Activated naive CD8-positive, alpha-beta T cell treated with anti-CD3 and anti-CD28 coated beads, Interleukin-2, amount 10 ng/mL, durations not matched to agents 7 days and 5 days (primary cell): ENCODE data around the gene DNAJC6. TPM values are rescaled to one million over a fixed set of nuclear protein-coding genes. Genes with fewer than 3 reads are reported as not detected.

ENCODE experiments used
- ATAC-seq: fragments of 150-1000 bp; cut with Tn5 transposase; one replicate; pipeline ENCODE4 v1.10.0; 2021; ENCODE audit warnings: low read depth, moderate library complexity
- POLR2A ChIA-PET: fragments of 350-600 bp; sonication (Branson Sonifier 250); formaldehyde crosslinking; loops from one replicate; lab custom pipeline; 2021; ENCODE audit warnings: antibody characterized with exemption; lab: Charles Lee
- DNase-seq: peaks from one replicate; pipeline ENCODE4 v3.0.0; 2021
- H3K27ac Mint-ChIP-seq: one replicate; pipeline ENCODE4 v1.8.0; 2022; ENCODE audit warnings: mild to moderate bottlenecking, mixed read lengths
- H3K27me3 Mint-ChIP-seq: one replicate; pipeline ENCODE4 v1.8.0; 2022; ENCODE audit warnings: mild to moderate bottlenecking, moderate library complexity, mixed read lengths
- H3K36me3 Mint-ChIP-seq: one replicate; pipeline ENCODE4 v1.8.0; 2021; ENCODE audit warnings: mild to moderate bottlenecking, mixed read lengths
- H3K4me1 Mint-ChIP-seq: one replicate; pipeline ENCODE4 v1.8.0; 2021; ENCODE audit warnings: mixed read lengths
- H3K4me3 Mint-ChIP-seq: one replicate; pipeline ENCODE4 v1.8.0; 2022; ENCODE audit warnings: mild to moderate bottlenecking, moderate library complexity, mixed read lengths
- H3K9me3 Mint-ChIP-seq: one replicate; pipeline ENCODE4 v1.8.0; 2021; ENCODE audit warnings: mixed read lengths
- total RNA-seq, 2 experiments: library from RNA; stranded (reverse); gene quantifications; one replicate each; pipeline ENCODE4 v1.2.3, GENCODE V29; 2021

DNAJC6 gene
- total RNA-seq, 2 experiments from 2014 or later, result 3.3 to 4.0 TPM

- Mint-ChIP-seq H3K4me1 (peaks cover 1% of the 10 kb centered on the region), H3K27me3 (peaks cover 6% of the 10 kb centered on the region), H3K36me3 (peaks cover 1% of the 10 kb centered on the region), H3K27ac (no peak overlapping the region), H3K4me3 (no peak overlapping the region), H3K9me3 (no peaks in the 10 kb centered on the region)
- DNase-seq (no peak), ATAC-seq (no peak)
- POLR2A ChIA-PET, result no interaction called here
Observed at GRCh38 chr1:65344171-65344814, 35.0 kb downstream of the DNAJC6 start.

- Mint-ChIP-seq H3K27me3 (peaks cover 2% of the 10 kb centered on the region), H3K36me3 (peaks cover 1% of the 10 kb centered on the region), H3K9me3 (no peaks in the 10 kb centered on the region), H3K4me1 (peaks cover 1% of the 10 kb centered on the region), H3K4me3 (no peak overlapping the region), H3K27ac (no peak overlapping the region)
- POLR2A ChIA-PET, result no interaction called here
- DNase-seq (no peak), ATAC-seq (no peak)
Observed at GRCh38 chr1:65346190-65346589, 36.8 kb downstream of the DNAJC6 start.

GRCh38 chr1:65355031-65355712 lies 45.8 kb downstream of the DNAJC6 start:
- no peak overlapping the region for H3K27ac Mint-ChIP-seq
- DNase-seq, result no peak
- POLR2A ChIA-PET, result interaction anchor here (0.7 kb wide), 1 partner anchor 12 kb away, joined by 4 read pairs; no protein-coding TSS in a partner anchor
- H3K27me3 Mint-ChIP-seq, result peaks cover 6% of the 10 kb centered on the region
- no peak for ATAC-seq
- no peaks in the 10 kb centered on the region for H3K36me3 Mint-ChIP-seq
- H3K4me3 Mint-ChIP-seq, result no peak overlapping the region
- H3K9me3 Mint-ChIP-seq, result no peaks in the 10 kb centered on the region
- no peaks in the 10 kb centered on the region for H3K4me1 Mint-ChIP-seq

GRCh38 chr1:65357291-65357960 lies 48.1 kb downstream of the DNAJC6 start:
- POLR2A ChIA-PET, result no interaction called here
- no peak for DNase-seq
- H3K27me3 Mint-ChIP-seq, result peaks cover 6% of the 10 kb centered on the region
- no peak overlapping the region for H3K27ac Mint-ChIP-seq
- H3K4me3 Mint-ChIP-seq, result no peak overlapping the region
- no peaks in the 10 kb centered on the region for H3K4me1 Mint-ChIP-seq
- no peak for ATAC-seq
- no peaks in the 10 kb centered on the region for H3K36me3 Mint-ChIP-seq
- H3K9me3 Mint-ChIP-seq, result no peaks in the 10 kb centered on the region

GRCh38 chr1:65359888-65360287 lies 50.5 kb downstream of the DNAJC6 start:
- H3K4me3 Mint-ChIP-seq, result no peak overlapping the region
- H3K4me1 Mint-ChIP-seq, result no peaks in the 10 kb centered on the region
- ATAC-seq (no peak), DNase-seq (no peak)
- no peaks in the 10 kb centered on the region for H3K9me3 Mint-ChIP-seq
- H3K36me3 Mint-ChIP-seq, result no peaks in the 10 kb centered on the region
- no peaks in the 10 kb centered on the region for H3K27me3 Mint-ChIP-seq
- POLR2A ChIA-PET, result no interaction called here
- no peak overlapping the region for H3K27ac Mint-ChIP-seq

- Mint-ChIP-seq H3K36me3 (no peaks in the 10 kb centered on the region), H3K27ac (no peak overlapping the region), H3K4me1 (no peaks in the 10 kb centered on the region), H3K9me3 (no peaks in the 10 kb centered on the region), H3K4me3 (no peak overlapping the region), H3K27me3 (no peaks in the 10 kb centered on the region)
- POLR2A ChIA-PET, result no interaction called here
- ATAC-seq, result no peak
- no peak for DNase-seq
Observed at GRCh38 chr1:65360648-65361047, 51.3 kb downstream of the DNAJC6 start.

- DNase-seq (no peak), ATAC-seq (no peak)
- H3K9me3 Mint-ChIP-seq, result no peaks in the 10 kb centered on the region
- POLR2A ChIA-PET, result no interaction called here
- H3K27me3 Mint-ChIP-seq, result no peaks in the 10 kb centered on the region
- no peak overlapping the region for H3K4me3 Mint-ChIP-seq
- H3K27ac Mint-ChIP-seq, result no peak overlapping the region
- H3K4me1 Mint-ChIP-seq, result no peaks in the 10 kb centered on the region
- H3K36me3 Mint-ChIP-seq, result no peaks in the 10 kb centered on the region
Observed at GRCh38 chr1:65362545-65362944, 53.2 kb downstream of the DNAJC6 start.

GRCh38 chr1:65363484-65363883 lies 54.1 kb downstream of the DNAJC6 start:
- Mint-ChIP-seq H3K36me3 (no peaks in the 10 kb centered on the region), H3K9me3 (no peaks in the 10 kb centered on the region), H3K4me1 (no peaks in the 10 kb centered on the region), H3K4me3 (no peak overlapping the region), H3K27ac (no peak overlapping the region), H3K27me3 (no peaks in the 10 kb centered on the region)
- POLR2A ChIA-PET, result no interaction called here
- DNase-seq (no peak), ATAC-seq (no peak)

- no peak for DNase-seq
- Mint-ChIP-seq H3K9me3 (no peaks in the 10 kb centered on the region), H3K4me3 (no peak overlapping the region), H3K27ac (no peak overlapping the region), H3K27me3 (no peaks in the 10 kb centered on the region), H3K4me1 (no peaks in the 10 kb centered on the region), H3K36me3 (no peaks in the 10 kb centered on the region)
- ATAC-seq, result no peak
- POLR2A ChIA-PET, result no interaction called here
Observed at GRCh38 chr1:65368403-65368802, 59.1 kb downstream of the DNAJC6 start.

GRCh38 chr1:65371544-65371943 lies 62.2 kb downstream of the DNAJC6 start:
- Mint-ChIP-seq H3K4me1 (no peaks in the 10 kb centered on the region), H3K27ac (no peak overlapping the region), H3K36me3 (no peaks in the 10 kb centered on the region), H3K27me3 (no peaks in the 10 kb centered on the region), H3K4me3 (no peak overlapping the region), H3K9me3 (peaks cover 2% of the 10 kb centered on the region)
- ATAC-seq, result no peak
- DNase-seq, result no peak
- POLR2A ChIA-PET, result no interaction called here

- no peaks in the 10 kb centered on the region for H3K27me3 Mint-ChIP-seq
- POLR2A ChIA-PET, result no interaction called here
- H3K9me3 Mint-ChIP-seq, result peaks cover 2% of the 10 kb centered on the region
- DNase-seq (no peak), ATAC-seq (no peak)
- no peaks in the 10 kb centered on the region for H3K36me3 Mint-ChIP-seq
- H3K4me3 Mint-ChIP-seq, result no peak overlapping the region
- no peak overlapping the region for H3K27ac Mint-ChIP-seq
- no peaks in the 10 kb centered on the region for H3K4me1 Mint-ChIP-seq
Observed at GRCh38 chr1:65372557-65372956, 63.2 kb downstream of the DNAJC6 start.

- POLR2A ChIA-PET, result interaction anchor here (0.6 kb wide), 1 partner anchor 825 kb away, joined by 4 read pairs; no protein-coding TSS in a partner anchor
- Mint-ChIP-seq H3K27me3 (no peaks in the 10 kb centered on the region), H3K4me3 (no peak overlapping the region), H3K4me1 (no peaks in the 10 kb centered on the region), H3K36me3 (peaks cover 4% of the 10 kb centered on the region), H3K27ac (no peak overlapping the region), H3K9me3 (peaks cover 4% of the 10 kb centered on the region)
- no peak for ATAC-seq
- no peak for DNase-seq
Observed at GRCh38 chr1:65377496-65378246, 68.3 kb downstream of the DNAJC6 start.

GRCh38 chr1:65378247-65378946 lies 69.1 kb downstream of the DNAJC6 start:
- no peak overlapping the region for H3K27ac Mint-ChIP-seq
- peaks cover 4% of the 10 kb centered on the region for H3K9me3 Mint-ChIP-seq
- DNase-seq, result no peak
- ATAC-seq, result no peak
- H3K36me3 Mint-ChIP-seq, result peaks cover 4% of the 10 kb centered on the region
- POLR2A ChIA-PET, result no interaction called here
- no peaks in the 10 kb centered on the region for H3K27me3 Mint-ChIP-seq
- H3K4me1 Mint-ChIP-seq, result no peaks in the 10 kb centered on the region
- no peak overlapping the region for H3K4me3 Mint-ChIP-seq
